SU-DHL-6 (cell line): Measurements from ENCODE around the gene C6orf15.

Source experiments
- H2AFZ ChIP-seq: fragments of 200-600 bp; sonication (generic); 2 replicates; pipeline ENCODE4 v1.6.1; 2014; ENCODE audit warnings: low read depth, mild to moderate bottlenecking, moderate library complexity, mixed read lengths, antibody characterized with exemption, low read length; ENCODE audit not compliant: severe bottlenecking
- H3F3A ChIP-seq: fragments of 200-600 bp; shearing (Covaris generic); 2 replicates; pipeline ENCODE4 v1.6.0; 2016; ENCODE audit warnings: antibody characterized with exemption, mild to moderate bottlenecking; ENCODE audit not compliant: insufficient read depth
- H3K27ac ChIP-seq: fragments of 200-600 bp; sonication (generic); 2 replicates; pipeline ENCODE4 v1.5.1; 2016; ENCODE audit warnings: low read depth, mild to moderate bottlenecking, low read length, moderate library complexity, mixed read lengths
- H3K27me3 ChIP-seq: fragments of 200-600 bp; sonication (generic), shearing (Covaris generic); 2 replicates; pipeline ENCODE4 v1.6.0; 2014; ENCODE audit warnings: mild to moderate bottlenecking, low read length
- H3K36me3 ChIP-seq: fragments of 200-600 bp; sonication (generic); 2 replicates; pipeline ENCODE4 v1.6.1; 2014; ENCODE audit warnings: mild to moderate bottlenecking, low read length, mixed read lengths
- H3K4me2 ChIP-seq: fragments of 300-600, 200-600 bp; shearing (Covaris generic), sonication (generic); 2 replicates; pipeline ENCODE4 v1.6.0; 2014; ENCODE audit warnings: low read length, low read depth, mild to moderate bottlenecking; ENCODE audit not compliant: poor library complexity, severe bottlenecking
- H3K4me3 ChIP-seq: fragments of 200-600 bp; sonication (generic); 2 replicates; pipeline ENCODE4 v1.5.1; 2014; ENCODE audit warnings: antibody characterized with exemption, low read length, mild to moderate bottlenecking, mixed read lengths; ENCODE audit not compliant: insufficient read depth, poor library complexity, severe bottlenecking
- H3K79me2 ChIP-seq: fragments of 200-600 bp; sonication (generic); 2 replicates; pipeline ENCODE4 v1.6.1; 2014; ENCODE audit warnings: mild to moderate bottlenecking, low read length, moderate library complexity; ENCODE audit not compliant: insufficient read depth
- H3K9ac ChIP-seq: fragments of 200-600 bp; sonication (generic); 2 replicates; pipeline ENCODE4 v1.7.0; 2014; ENCODE audit warnings: mild to moderate bottlenecking, low read length
- H3K9me2 ChIP-seq: fragments of 200-600 bp; sonication (generic); replicated peaks from 2 replicates; pipeline ENCODE4 v1.6.1; 2014; ENCODE audit warnings: low read length; ENCODE audit not compliant: insufficient read depth
- H3K9me3 ChIP-seq: fragments of 200-600 bp; sonication (generic); 2 replicates; pipeline ENCODE4 v1.6.1; 2014; ENCODE audit warnings: low read length, mixed read lengths; ENCODE audit not compliant: insufficient read depth
- H4K20me1 ChIP-seq: fragments of 200-600 bp; sonication (generic); 2 replicates; pipeline ENCODE4 v1.6.1; 2014; ENCODE audit warnings: low read depth, mild to moderate bottlenecking, antibody characterized with exemption, low read length, moderate library complexity, mixed read lengths
- CTCF ChIP-seq: fragments of 200-600 bp; sonication (generic); IDR thresholded peaks from one replicate; pipeline ENCODE4 v1.5.1; 2017; ENCODE audit warnings: antibody characterized with exemption, mild to moderate bottlenecking, low read length, moderate library complexity; ENCODE audit not compliant: insufficient read depth, poor library complexity, severe bottlenecking
- EZH2phosphoT487 ChIP-seq: fragments of 200-600 bp; sonication (generic), shearing (Covaris generic); conservative IDR thresholded peaks from 2 replicates; pipeline ENCODE4 v1.6.1; 2018; ENCODE audit warnings: mild to moderate bottlenecking, antibody characterized with exemption, low read length, moderate library complexity, mixed read lengths

C6orf15 gene

GRCh38 chr6:31083742-31084354, 28.5 kb downstream of the C6orf15 start:
- H3K4me2 ChIP-seq, result no peak overlapping the region
- H2AFZ ChIP-seq, result no peak overlapping the region

DNA sequence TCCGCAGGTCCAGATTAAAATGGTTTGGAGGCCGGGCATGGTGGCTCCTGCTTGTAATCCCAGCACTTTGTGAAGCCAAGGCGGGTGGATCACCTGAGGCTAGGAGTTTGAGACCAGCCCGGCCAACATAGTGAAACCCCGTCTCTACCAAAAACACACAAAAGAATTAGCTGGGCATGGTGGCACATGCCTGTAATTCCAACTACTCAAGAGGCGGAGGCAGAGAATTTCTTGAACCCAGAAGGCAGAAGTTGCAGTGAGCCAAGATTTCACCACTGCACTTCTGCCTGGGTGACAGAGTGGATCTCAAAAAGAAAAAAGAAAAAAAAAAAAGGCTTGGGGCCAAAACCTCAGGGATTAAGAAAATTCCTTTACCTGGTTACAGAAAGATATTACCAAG, 30.5 kb downstream of the C6orf15 start:
- no peak overlapping the region for H3K9ac ChIP-seq
- no peaks in the 10 kb centered on the region for H3K36me3 ChIP-seq
- no peaks in the 10 kb centered on the region for H3K9me3 ChIP-seq
- H3K79me2 ChIP-seq, result no peaks in the 10 kb centered on the region
- TF ChIP-seq CTCF (no peak), EZH2phosphoT487 (no peak)
- no peaks in the 10 kb centered on the region for H4K20me1 ChIP-seq
- H3K4me3 ChIP-seq, result no peak overlapping the region
- no peak overlapping the region for H3K27ac ChIP-seq
- H2AFZ ChIP-seq, result no peak overlapping the region
- no peaks in the 10 kb centered on the region for H3K27me3 ChIP-seq
- H3F3A ChIP-seq, result no peaks in the 10 kb centered on the region
- H3K9me2 ChIP-seq, result no peaks in the 10 kb centered on the region
- H3K4me2 ChIP-seq, result no peak overlapping the region

More at GRCh38 chr6:31083742-31084354, 28.5 kb downstream of the C6orf15 start:
- Histone ChIP-seq H3K79me2 (no peaks in the 10 kb centered on the region), H3K9ac (no peak overlapping the region), H3K9me3 (no peaks in the 10 kb centered on the region), H3F3A (no peaks in the 10 kb centered on the region), H3K4me3 (no peak overlapping the region), H3K27me3 (no peaks in the 10 kb centered on the region), H3K9me2 (no peaks in the 10 kb centered on the region), H3K36me3 (no peaks in the 10 kb centered on the region), H3K27ac (no peak overlapping the region), H4K20me1 (no peaks in the 10 kb centered on the region)
- TF ChIP-seq CTCF (peak; percentile 15), EZH2phosphoT487 (no peak)

DNA sequence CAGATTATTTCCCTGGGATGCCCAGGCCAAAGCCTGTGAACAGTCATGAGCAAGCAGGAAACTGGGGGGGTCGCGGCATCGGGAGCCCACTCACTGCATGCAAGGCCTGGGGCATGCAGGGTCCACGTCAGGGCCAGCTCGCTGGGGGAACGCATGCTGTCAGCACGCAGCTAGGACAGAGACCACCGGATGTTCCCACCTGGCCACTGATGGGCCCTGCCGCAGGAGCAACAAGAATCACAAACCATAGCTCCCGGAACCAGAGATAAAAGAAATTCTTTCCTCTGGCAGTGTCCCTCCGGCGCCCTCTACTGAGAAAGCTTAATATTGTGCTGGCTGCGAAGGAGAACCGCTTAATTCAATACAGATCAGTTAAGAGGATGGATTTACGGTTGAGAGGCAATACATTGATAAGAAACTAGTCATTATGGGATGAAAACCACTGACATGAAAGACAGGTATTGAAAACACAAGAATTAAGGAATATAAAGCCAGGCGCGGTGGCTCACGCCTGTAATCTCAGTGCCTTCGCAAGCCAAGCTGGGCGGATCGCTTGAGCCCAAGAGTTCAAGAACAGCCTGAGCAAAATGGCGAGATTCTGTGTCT, 32.6 kb downstream of the C6orf15 start:
- Histone ChIP-seq H3K9me2 (no peaks in the 10 kb centered on the region), H3K4me3 (no peak overlapping the region), H3K79me2 (no peaks in the 10 kb centered on the region), H3K4me2 (peak overlapping the region; percentile 24), H3K27ac (no peak overlapping the region), H3K36me3 (no peaks in the 10 kb centered on the region), H3F3A (no peaks in the 10 kb centered on the region), H2AFZ (peak overlapping the region; percentile 85), H3K9ac (no peak overlapping the region), H3K9me3 (no peaks in the 10 kb centered on the region), H3K27me3 (no peaks in the 10 kb centered on the region), H4K20me1 (no peaks in the 10 kb centered on the region)
- peak; percentile 96 for TF ChIP-seq CTCF
- no peak for TF ChIP-seq EZH2phosphoT487
